H1 (cell line): ENCODE results near the gene RNF26. TPM values are rescaled to one million over a fixed set of nuclear protein-coding genes. Genes with fewer than 3 reads are reported as not detected.

Source experiments
- CTCF ChIA-PET: fragments of 300-600 bp; sonication (Branson Sonifier 250); formaldehyde crosslinking; loops from one replicate; lab custom pipeline; 2021; ENCODE audit not compliant: partially characterized antibody; lab: Charles Lee
- POLR2A ChIA-PET: fragments of 300-600 bp; sonication (Branson Sonifier 250); formaldehyde crosslinking; loops from one replicate; lab custom pipeline; 2021; ENCODE audit warnings: inconsistent platforms; ENCODE audit not compliant: partially characterized antibody; lab: Charles Lee
- DNase-seq, 2 experiments: peaks; one replicate each; pipeline versions ENCODE4 v3.0.0 to v3.0.0-alpha.2; 2010 to 2022; ENCODE audit warnings: low spot score in 2 of 2, low read depth in 1 of 2, mixed read lengths in 1 of 2
- FAIRE-seq: peaks from 2 replicates; lab custom pipeline; 2011; peaks lifted over from hg19 to GRCh38; lab: Jason Lieb, UNC
- H2AFZ ChIP-seq: 2 replicates; pipeline ENCODE4 v1.8.1; 2012; ENCODE audit warnings: low read length, inconsistent platforms
- H2AK5ac ChIP-seq: 2 replicates; pipeline ENCODE4 v1.6.1; 2013; ENCODE audit warnings: low read depth, low read length
- H2BK120ac ChIP-seq: replicated peaks from 2 replicates; pipeline ENCODE3; 2013; ENCODE audit warnings: low read depth, low read length, inconsistent platforms
- H2BK12ac ChIP-seq: 2 replicates; pipeline ENCODE4 v1.6.1; 2013; ENCODE audit warnings: low read depth, low read length
- H2BK15ac ChIP-seq: 2 replicates; pipeline ENCODE4 v1.6.1; 2013; ENCODE audit warnings: low read length
- H2BK20ac ChIP-seq: 2 replicates; pipeline ENCODE4 v1.6.1; 2013; ENCODE audit warnings: low read length
- H2BK5ac ChIP-seq: 2 replicates; pipeline ENCODE4 v1.6.1; 2013; ENCODE audit warnings: low read depth, low read length
- H3K14ac ChIP-seq: 2 replicates; pipeline ENCODE4 v1.6.1; 2013; ENCODE audit warnings: inconsistent platforms; ENCODE audit not compliant: insufficient read length
- H3K18ac ChIP-seq: 2 replicates; pipeline ENCODE4 v1.6.1; 2013; ENCODE audit warnings: low read length; ENCODE audit errors: extremely low read depth
- H3K23ac ChIP-seq: 2 replicates; pipeline ENCODE4 v1.6.1; 2013; ENCODE audit warnings: inconsistent platforms; ENCODE audit not compliant: insufficient read length
- H3K23me2 ChIP-seq: 2 replicates; pipeline ENCODE4 v1.6.1; 2013; ENCODE audit warnings: low read depth, low read length
- H3K27ac ChIP-seq: 2 replicates; pipeline ENCODE4 v1.6.1; 2011; ENCODE audit warnings: low read depth, low read length, inconsistent platforms
- H3K27me3 ChIP-seq, 4 experiments: replicated peaks in 1 of 4; 1 replicate in 1 of 4; 2 replicates in 3 of 4; pipeline versions ENCODE4 v1.6.1 to v1.8.1; 2011 to 2013; ENCODE audit warnings: low read length in 3 of 4, mild to moderate bottlenecking in 3 of 4, inconsistent platforms in 2 of 4, mixed read lengths in 2 of 4, moderate library complexity in 1 of 4; ENCODE audit not compliant: control insufficient read depth in 3 of 4, insufficient read depth in 3 of 4; ENCODE audit errors: extremely low read depth in 1 of 4
- H3K36me3 ChIP-seq, 4 experiments: 2 replicates each; pipeline versions ENCODE4 v1.6.1 to v1.8.1; 2011 to 2013; ENCODE audit warnings: mild to moderate bottlenecking in 4 of 4, low read length in 3 of 4, moderate library complexity in 2 of 4, control low read depth in 1 of 4, inconsistent platforms in 1 of 4; ENCODE audit not compliant: insufficient read depth in 4 of 4, control insufficient read depth in 2 of 4
- H3K4ac ChIP-seq: replicated peaks from 2 replicates; pipeline ENCODE3; 2013; ENCODE audit warnings: low read length, low read depth, mixed read lengths, inconsistent platforms; ENCODE audit not compliant: insufficient read length
- H3K4me1 ChIP-seq, 4 experiments: replicated peaks in 1 of 4; 1 replicate in 1 of 4; 2 replicates in 3 of 4; pipeline versions ENCODE4 v1.6.1 to v1.8.1; 2011 to 2013; ENCODE audit warnings: low read length in 3 of 4, inconsistent platforms in 2 of 4, mixed read lengths in 1 of 4; ENCODE audit not compliant: insufficient read depth in 4 of 4, control insufficient read depth in 3 of 4
- H3K4me2 ChIP-seq, 2 experiments: 2 replicates each; pipeline versions ENCODE4 v1.6.1 to v1.8.1; 2011 to 2013; ENCODE audit warnings: low read depth in 2 of 2, low read length in 2 of 2, control low read depth in 1 of 2, inconsistent platforms in 1 of 2, mild to moderate bottlenecking in 1 of 2; ENCODE audit not compliant: insufficient read depth in 1 of 2
- H3K4me3 ChIP-seq, 4 experiments: fragments of 200-600, 300-600 bp in 1 of 4; sonication (generic), shearing (Covaris generic), sonication (Bioruptor Twin) in 1 of 4; 2 replicates each; pipeline versions ENCODE4 v1.5.1 to v1.8.1; 2011 to 2016; ENCODE audit warnings: low read length in 4 of 4, low read depth in 3 of 4, control low read depth in 2 of 4, inconsistent platforms in 2 of 4, mild to moderate bottlenecking in 2 of 4, mixed read lengths in 1 of 4, moderate library complexity in 1 of 4; ENCODE audit not compliant: insufficient read depth in 2 of 4; ENCODE audit errors: extremely low read depth in 1 of 4
- H3K56ac ChIP-seq: replicated peaks from 2 replicates; pipeline ENCODE3; 2013; ENCODE audit warnings: low read depth, mild to moderate bottlenecking, mixed read lengths, low read length, inconsistent platforms; ENCODE audit not compliant: insufficient read length
- H3K79me1 ChIP-seq: 2 replicates; pipeline ENCODE4 v1.6.1; 2013; ENCODE audit warnings: low read depth, low read length, control low read depth
- H3K79me2 ChIP-seq, 2 experiments: 2 replicates each; pipeline versions ENCODE4 v1.6.1 to v1.8.1; 2012 to 2013; ENCODE audit warnings: low read length in 2 of 2, mild to moderate bottlenecking in 2 of 2, inconsistent platforms in 1 of 2; ENCODE audit not compliant: insufficient read depth in 2 of 2, control insufficient read depth in 1 of 2
- H3K9ac ChIP-seq, 4 experiments: replicated peaks in 1 of 4; 1 replicate in 1 of 4; 2 replicates in 3 of 4; pipeline versions ENCODE4 v1.6.1 to v1.8.1; 2011 to 2013; ENCODE audit warnings: low read depth in 3 of 4, low read length in 3 of 4, control low read depth in 2 of 4, mild to moderate bottlenecking in 2 of 4, moderate library complexity in 2 of 4, inconsistent platforms in 1 of 4; ENCODE audit errors: extremely low read depth in 1 of 4
- H3K9me3 ChIP-seq, 2 experiments: 2 replicates each; pipeline versions ENCODE4 v1.6.1 to v1.8.1; 2012 to 2013; ENCODE audit warnings: mild to moderate bottlenecking in 2 of 2, moderate library complexity in 2 of 2, control low read depth in 1 of 2, inconsistent platforms in 1 of 2, low read depth in 1 of 2, low read length in 1 of 2, mixed read lengths in 1 of 2; ENCODE audit not compliant: insufficient read depth in 2 of 2
- H4K20me1 ChIP-seq, 2 experiments: replicated peaks in 1 of 2; 2 replicates each; pipeline versions ENCODE3 to v1.8.1; 2011 to 2013; ENCODE audit warnings: inconsistent platforms in 2 of 2, low read length in 2 of 2, mild to moderate bottlenecking in 1 of 2; ENCODE audit not compliant: insufficient read depth in 2 of 2, control insufficient read depth in 1 of 2
- H4K5ac ChIP-seq: 2 replicates; pipeline ENCODE4 v1.6.1; 2013; ENCODE audit warnings: low read length, low read depth, mixed read lengths, inconsistent platforms; ENCODE audit not compliant: insufficient read length
- H4K8ac ChIP-seq: 2 replicates; pipeline ENCODE4 v1.8.0; 2013; ENCODE audit warnings: mild to moderate bottlenecking, moderate library complexity, low read length, inconsistent platforms; ENCODE audit not compliant: insufficient read depth; ENCODE audit errors: extremely low read depth
- H4K91ac ChIP-seq: replicated peaks from 2 replicates; pipeline ENCODE3; 2013; ENCODE audit warnings: low read length, mixed read lengths, inconsistent platforms; ENCODE audit not compliant: insufficient read length
- BRCA1 ChIP-seq: IDR thresholded peaks from 2 replicates; pipeline ENCODE4 v1.6.1; 2012; ENCODE audit warnings: low read depth, low read length, improper control_type of control experiment
- CEBPB ChIP-seq: IDR thresholded peaks from 2 replicates; pipeline ENCODE4 v1.6.1; 2012; ENCODE audit warnings: low read depth, low read length
- CHD2 ChIP-seq: IDR thresholded peaks from 2 replicates; pipeline ENCODE4 v1.6.1; 2012; ENCODE audit warnings: low read length, improper control_type of control experiment
- HDAC2 ChIP-seq, 2 experiments: fragments of 300-600 bp in 1 of 2; sonication (generic) in 1 of 2; IDR thresholded peaks; 2 replicates each; pipeline ENCODE4 v1.6.1; 2011 to 2012; ENCODE audit warnings: low read depth in 2 of 2, low read length in 2 of 2, mild to moderate bottlenecking in 2 of 2, moderate library complexity in 2 of 2, borderline replicate concordance in 1 of 2, inconsistent platforms in 1 of 2
- KDM1A ChIP-seq: fragments of 200-600, 300-600 bp; sonication (generic); IDR thresholded peaks from 2 replicates; pipeline ENCODE4 v1.7.1; 2016; ENCODE audit warnings: mild to moderate bottlenecking, low read length, borderline replicate concordance
- KDM5A ChIP-seq: fragments of 200-600 bp; IDR thresholded peaks from 2 replicates; pipeline ENCODE4 v1.7.1; 2012; ENCODE audit warnings: mild to moderate bottlenecking, low read length, inconsistent platforms, mixed read lengths
- SP1 ChIP-seq: IDR thresholded peaks from 2 replicates; pipeline ENCODE4 v1.6.1; 2011; ENCODE audit warnings: low read depth, low read length
- SP2 ChIP-seq: IDR thresholded peaks from 2 replicates; pipeline ENCODE4 v1.6.1; 2012; ENCODE audit warnings: mild to moderate bottlenecking, low read length, inconsistent platforms
- TEAD4 ChIP-seq: IDR thresholded peaks from 2 replicates; pipeline ENCODE4 v1.6.1; 2012; ENCODE audit warnings: low read depth, low read length, inconsistent platforms, mixed read lengths
- YY1 ChIP-seq: IDR thresholded peaks from 2 replicates; pipeline ENCODE4 v1.6.1; 2011; ENCODE audit warnings: low read depth, mild to moderate bottlenecking, low read length
- ZNF274 ChIP-seq: IDR thresholded peaks from 2 replicates; pipeline ENCODE4 v1.7.0; 2012; ENCODE audit warnings: low read length, borderline replicate concordance; ENCODE audit errors: extremely low read depth
- WGBS, 2 experiments: shearing (Covaris generic) in 1 of 2; methylation state at CpG; one replicate each; pipeline versions ENCODE4 v1.1.6 to v1.1.7; 2013 to 2015; ENCODE audit warnings: low lambda C conversion rate in 2 of 2, mixed read lengths in 2 of 2, inconsistent platforms in 1 of 2, low coverage in 1 of 2, missing lambda C conversion rate in 1 of 2; ENCODE audit not compliant: insufficient replicate concordance in 2 of 2, insufficient coverage in 1 of 2, insufficient read length in 1 of 2; ENCODE audit errors: extremely low coverage in 1 of 2, missing lambda C conversion rate in 1 of 2; 5-methylcytosine and 5-hydroxymethylcytosine counted together
- polyA plus RNA-seq, 7 experiments: library from polyadenylated mRNA; depleted of rRNA in 3 of 7; stranded (reverse) in 5 of 7; unstranded in 2 of 7; fragments of >200 nt in 5 of 7; fragments of 200-250 nt in 2 of 7; gene quantifications; 1 replicate in 5 of 7; 2 replicates in 1 of 7; 4 replicates in 1 of 7; pipeline versions ENCODE4 v1.2.1 to v1.2.3, GENCODE V29; 2011 to 2013; ENCODE audit warnings: missing spikeins in 2 of 7, mixed read lengths in 2 of 7
- total RNA-seq: library from RNA; stranded (reverse); fragmentation: NEBNext Ultra II Directional; extraction: Animal tissue kit (Norgen Biotek cat#: 25700); gene quantifications from 2 replicates; pipeline ENCODE4 v1.2.1, GENCODE V29; 2021

The RNF26 gene
- total and polyA plus RNA-seq, 2 of the 8 experiments (the other 6 are each of a cell fraction or from before 2014, with no cell fraction given), result 82.7 to 84.0 TPM

GRCh38 chr11:119376197-119376847 lies 42.0 kb downstream of the RNF26 start:
- H2BK12ac ChIP-seq, result peak overlapping the region; percentile 80; the same call in 1 of the 2 replicates
- H3K4me2 ChIP-seq, result no peak overlapping the region
- H3K79me2 ChIP-seq, result no peaks in the 10 kb centered on the region
- no peak overlapping the region; the same call in 1 of the 2 replicates for H4K8ac ChIP-seq
- no peaks in the 10 kb centered on the region for H3K79me1 ChIP-seq
- H3K23me2 ChIP-seq, result peaks cover 12% of the 10 kb centered on the region
- peak overlapping the region; percentile 51 for H3K4ac ChIP-seq
- H2BK120ac ChIP-seq, result peak overlapping the region; percentile 77
- H2AFZ ChIP-seq, result no peak overlapping the region
- H3K27ac ChIP-seq, result 0 out of 2 replicates have a peak overlapping the region, but pooled peaks have one; percentile 11
- DNase-seq (no peak), FAIRE-seq (no peak)
- no peak overlapping the region for H3K56ac ChIP-seq
- peak overlapping the region; percentile 68 for H2BK5ac ChIP-seq
- no peak overlapping the region for H3K4me3 ChIP-seq
- peaks cover 0 to 12% (median 10%) of the 10 kb centered on the region in 4 experiments; a peak in 6 of 7 replicates for H3K27me3 ChIP-seq
- H2AK5ac ChIP-seq, result no peak overlapping the region
- peaks cover 9 to 62% (median 46%) of the 10 kb centered on the region in 4 experiments for H3K4me1 ChIP-seq
- H3K14ac ChIP-seq, result no peak overlapping the region
- peak overlapping the region; percentile 48 for H4K5ac ChIP-seq
- H3K9me3 ChIP-seq, result no peaks in the 10 kb centered on the region
- H3K18ac ChIP-seq, result peak overlapping the region; percentile 48
- POLR2A ChIA-PET, result interaction anchor here (0.8 to 6.6 kb wide), 8 partner anchors 9 to 281 kb away, joined by 3 to 32 read pairs (median 3); partner anchors contain the start of gene DPAGT1
- H4K20me1 ChIP-seq, result peaks cover 0 to 5% of the 10 kb centered on the region in 2 experiments
- TF ChIP-seq KDM1A (no peak), BRCA1 (no peak), YY1 (no peak), TEAD4 (no peak), CHD2 (no peak), SP2 (no peak), KDM5A (no peak), CEBPB (no peak), HDAC2 (IDR thresholded peaks at IDR 0.05; ENCODE audit: borderline replicate concordance in 1 of 2, low read depth in 2 of 2, low read length in 2 of 2) (no peak), ZNF274 (no peak), SP1 (no peak)
- H2BK15ac ChIP-seq, result no peak overlapping the region
- H2BK20ac ChIP-seq, result peak overlapping the region; percentile 9; the same call in 1 of the 2 replicates
- H4K91ac ChIP-seq, result peak overlapping the region; percentile 52
- WGBS, 2 experiments, result 85% methylated on average over 11 of the region's 11 CpGs; no CpG with 5 or more reads in 1 of the 2 experiments
- CTCF ChIA-PET, result interaction anchor here (0.6 to 26.3 kb wide), 15 partner anchors 8 to 868 kb away, joined by 3 to 474 read pairs (median 10); partner anchors contain the start of genes C1QTNF5, MFRP, RNF26 and USP2
- no peak overlapping the region for H3K23ac ChIP-seq
- no peak overlapping the region for H3K9ac ChIP-seq
- H3K36me3 ChIP-seq, result no peaks in the 10 kb centered on the region
